T-helper 17 cell (primary cell): ENCODE measurements around the gene ZSCAN4. TPM values are rescaled to one million over a fixed set of nuclear protein-coding genes. Genes with fewer than 3 reads are reported as not detected.
A peak's percentile ranks its signal among the peaks of the same experiment; 100 is the strongest.

Experiments
- ATAC-seq: fragments of 150-1000 bp; cut with Tn5 transposase; 2 replicates; pipeline ENCODE4 v1.10.0; 2021; ENCODE audit warnings: mild to moderate bottlenecking, moderate library complexity
- DNase-seq, 3 donors: peaks; one replicate each; pipeline versions ENCODE4 v3.0.0 to v3.0.0-alpha.2; 2020 to 2021
- H3K9me3 ChIP-seq: one replicate; pipeline ENCODE4 v1.7.0; 2013; ENCODE audit warnings: low read length, mild to moderate bottlenecking; ENCODE audit not compliant: control insufficient read depth, poor library complexity, severe bottlenecking
- H3K27ac Mint-ChIP-seq: one replicate; pipeline ENCODE4 v1.8.0; 2022; ENCODE audit warnings: mild to moderate bottlenecking, moderate library complexity, mixed read lengths
- H3K27me3 Mint-ChIP-seq: one replicate; pipeline ENCODE4 v1.8.0; 2022; ENCODE audit warnings: mixed read lengths
- H3K36me3 Mint-ChIP-seq: one replicate; pipeline ENCODE4 v1.8.0; 2022; ENCODE audit warnings: low read depth, mixed read lengths
- H3K4me1 Mint-ChIP-seq: one replicate; pipeline ENCODE4 v1.8.0; 2022; ENCODE audit warnings: mild to moderate bottlenecking, mixed read lengths
- H3K4me3 Mint-ChIP-seq: one replicate; pipeline ENCODE4 v1.8.0; 2022; ENCODE audit warnings: mild to moderate bottlenecking, moderate library complexity, mixed read lengths
- total RNA-seq, 4 donors: library from RNA in 2 of 4; stranded (reverse) in 2 of 4; gene quantifications; one replicate each; pipeline ENCODE4 v1.2.3 and lab custom pipeline; 2022 to 2026

ZSCAN4 gene
- total RNA-seq, 2 donors from 2014 or later: not detected

DNA sequence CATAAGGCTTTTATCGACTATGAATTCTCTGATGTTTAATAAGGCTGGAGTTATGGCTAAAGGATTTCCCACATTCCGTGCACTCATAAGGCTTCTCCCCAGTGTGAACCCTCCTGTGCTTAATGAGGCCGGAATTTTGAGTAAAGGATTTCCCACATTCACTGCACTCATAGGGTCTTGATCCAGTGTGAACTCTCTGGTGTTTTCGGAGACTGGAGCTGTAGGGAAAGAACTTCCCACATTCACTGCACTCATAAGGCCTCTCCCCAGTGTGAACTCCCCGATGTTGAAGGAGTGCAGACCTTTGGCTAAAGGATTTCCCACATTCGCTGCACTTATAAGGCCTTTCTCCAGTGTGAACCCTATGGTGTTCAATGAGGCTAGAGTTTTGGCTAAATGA, 32.9 kb downstream of the ZSCAN4 start:
- H3K27me3 Mint-ChIP-seq: no peaks in the 10 kb centered on the region
- peaks cover 11% of the 10 kb centered on the region for H3K36me3 Mint-ChIP-seq
- ATAC-seq (no peak), DNase-seq (no peak)
- no peaks in the 10 kb centered on the region for H3K4me1 Mint-ChIP-seq
- peaks cover 19% of the 10 kb centered on the region for H3K9me3 ChIP-seq
- H3K27ac Mint-ChIP-seq: no peak overlapping the region
- H3K4me3 Mint-ChIP-seq: no peak overlapping the region

DNA sequence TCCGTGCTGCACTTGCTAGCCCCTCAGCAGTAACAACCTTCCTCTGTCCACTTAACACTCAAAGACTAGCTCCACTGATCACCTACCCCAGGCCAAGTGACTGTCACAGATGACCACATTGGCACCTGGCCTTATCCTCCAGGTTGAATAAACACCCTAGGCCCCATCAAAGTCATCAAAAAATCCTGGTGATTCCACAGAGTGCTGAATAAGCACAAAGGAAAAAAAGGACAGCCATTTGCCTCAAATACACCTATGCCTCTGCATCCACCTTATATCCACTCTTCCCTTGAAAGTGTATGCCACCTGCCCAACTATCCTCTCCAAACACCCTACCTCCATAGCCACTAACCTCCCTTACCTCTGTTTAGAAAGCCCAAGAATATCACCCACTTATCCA, 37.6 kb downstream of the ZSCAN4 start:
- ATAC-seq (no peak), DNase-seq (no peak)
- H3K4me1 Mint-ChIP-seq: no peaks in the 10 kb centered on the region
- H3K27me3 Mint-ChIP-seq: no peaks in the 10 kb centered on the region
- no peak overlapping the region for H3K27ac Mint-ChIP-seq
- H3K36me3 Mint-ChIP-seq: peaks cover 5% of the 10 kb centered on the region
- H3K4me3 Mint-ChIP-seq: no peak overlapping the region
- peaks cover 25% of the 10 kb centered on the region for H3K9me3 ChIP-seq

DNA sequence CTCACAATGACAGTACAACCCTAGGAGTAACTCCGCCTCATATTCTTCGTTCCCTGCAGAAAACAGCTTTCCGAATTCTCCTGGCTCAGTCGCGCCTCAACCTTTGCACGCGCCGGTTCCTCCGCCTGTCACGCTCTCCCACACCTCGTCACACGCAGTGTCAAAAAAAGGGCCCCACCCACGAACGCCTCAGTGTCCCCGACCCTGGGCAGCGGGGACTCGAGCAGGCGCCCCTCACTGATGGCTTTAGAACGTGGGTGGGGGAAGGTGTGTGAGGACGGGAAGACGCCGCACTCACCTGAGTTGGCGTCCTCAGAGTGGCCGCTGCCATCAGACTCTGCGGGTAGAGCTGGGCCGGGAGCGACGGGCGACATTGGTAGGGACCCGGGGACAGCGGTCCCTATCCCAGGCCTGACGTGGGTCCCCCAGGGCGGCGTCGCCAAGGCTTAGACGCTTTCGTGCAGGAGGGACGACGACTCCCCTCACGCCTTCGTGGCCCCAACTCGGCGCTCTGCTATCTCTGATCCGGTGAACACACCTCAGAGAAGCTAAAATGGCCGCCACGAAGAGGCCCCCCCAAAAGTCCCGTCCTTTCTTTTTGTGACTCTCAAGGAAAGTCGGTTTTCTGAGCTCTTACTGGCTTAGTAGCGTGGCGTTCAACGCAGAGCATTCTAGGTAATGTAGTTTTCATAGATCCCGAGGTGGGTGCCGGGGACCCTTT, 40.1 kb downstream of the ZSCAN4 start, which contains the start of gene ZNF154:
ZNF154 (minus strand) TSS at position 564 of the 721 bp plus-strand sequence; CDS start at position 331, 233 bp downstream.
- H3K36me3 Mint-ChIP-seq: peaks cover 3% of the 10 kb centered on the region
- peak within 1 kb of the TSS; percentile 86 for H3K4me3 Mint-ChIP-seq
- H3K9me3 ChIP-seq: peaks cover 23% of the 10 kb centered on the region
- peak in 2 of 3 donors; percentile 22 to 25 for DNase-seq
- H3K4me1 Mint-ChIP-seq: no peaks in the 10 kb centered on the region
- H3K27me3 Mint-ChIP-seq: no peaks in the 10 kb centered on the region
- H3K27ac Mint-ChIP-seq: peak within 1 kb of the TSS; percentile 90
- ATAC-seq: peak; percentile 92

DNA sequence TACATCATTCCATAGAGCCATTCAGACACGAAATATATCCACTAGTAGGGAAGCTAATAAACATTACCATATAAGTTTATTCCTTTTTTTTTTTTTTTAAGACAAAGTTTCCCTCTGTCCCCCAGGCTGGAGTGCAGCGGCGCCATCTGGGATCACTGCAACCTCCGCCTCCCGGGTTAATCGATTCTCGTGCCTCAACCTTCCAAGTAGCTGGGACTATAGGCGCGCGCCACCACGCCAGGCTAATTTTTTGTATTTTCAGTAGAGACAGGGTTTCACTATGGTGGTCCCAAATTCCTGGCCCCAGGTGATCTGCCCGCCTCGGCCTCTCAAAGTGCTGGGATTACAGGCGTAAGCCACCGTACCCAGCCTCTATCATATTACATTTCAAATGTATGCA, 40.9 kb downstream of the ZSCAN4 start:
- DNase-seq (no peak), ATAC-seq (no peak)
- Mint-ChIP-seq H3K4me3 (peak overlapping the region; percentile 86), H3K27me3 (no peaks in the 10 kb centered on the region), H3K27ac (peak overlapping the region; percentile 90), H3K36me3 (no peaks in the 10 kb centered on the region), H3K4me1 (no peaks in the 10 kb centered on the region)
- peaks cover 21% of the 10 kb centered on the region for H3K9me3 ChIP-seq

DNA sequence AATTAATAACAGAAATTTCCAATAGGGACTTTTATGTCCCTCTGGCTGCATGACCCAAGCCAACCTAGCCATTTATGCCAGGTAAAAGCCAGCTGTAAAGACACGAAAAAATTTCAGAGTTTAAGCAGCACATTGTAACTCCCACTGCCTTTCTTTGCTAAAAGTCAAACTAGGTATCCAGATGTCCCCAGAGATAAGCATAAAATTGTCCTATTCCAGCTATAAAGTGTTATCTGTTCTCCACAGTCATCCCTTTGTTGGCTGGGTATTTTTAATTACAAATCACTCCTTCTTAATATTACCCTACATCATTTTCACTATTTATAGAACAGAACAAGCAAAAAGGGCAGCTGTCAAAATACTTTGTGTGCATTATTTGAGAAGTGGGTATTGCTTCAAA, 43.5 kb downstream of the ZSCAN4 start:
- Mint-ChIP-seq H3K27me3 (no peaks in the 10 kb centered on the region), H3K4me3 (no peak overlapping the region), H3K36me3 (peaks cover 2% of the 10 kb centered on the region), H3K4me1 (no peaks in the 10 kb centered on the region), H3K27ac (no peak overlapping the region)
- DNase-seq: no peak
- peaks cover 21% of the 10 kb centered on the region for H3K9me3 ChIP-seq
- no peak for ATAC-seq

DNA sequence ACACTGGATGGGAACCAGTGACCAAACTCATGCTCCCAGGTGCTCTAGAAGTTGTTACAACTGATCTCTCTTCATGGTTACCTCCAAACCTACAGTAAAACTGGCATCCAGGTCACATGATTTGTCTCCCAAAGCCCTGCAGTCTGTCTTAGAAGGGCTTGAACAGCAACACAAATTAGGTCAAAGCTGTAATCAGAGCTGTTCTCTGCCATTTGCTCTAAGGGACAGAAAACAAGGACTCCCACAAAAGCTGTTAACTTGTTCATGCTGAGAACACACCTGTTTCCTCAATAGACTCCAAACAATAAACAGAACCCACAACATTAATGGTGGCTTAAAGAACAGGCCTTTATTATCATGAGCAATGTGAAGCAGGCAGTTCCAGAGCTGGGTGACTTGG, 50.7 kb downstream of the ZSCAN4 start:
- Mint-ChIP-seq H3K4me3 (no peak overlapping the region), H3K27ac (no peak overlapping the region), H3K27me3 (no peaks in the 10 kb centered on the region), H3K4me1 (no peaks in the 10 kb centered on the region), H3K36me3 (peaks cover 10% of the 10 kb centered on the region)
- ATAC-seq (no peak), DNase-seq (no peak)
- peaks cover 47% of the 10 kb centered on the region for H3K9me3 ChIP-seq

DNA sequence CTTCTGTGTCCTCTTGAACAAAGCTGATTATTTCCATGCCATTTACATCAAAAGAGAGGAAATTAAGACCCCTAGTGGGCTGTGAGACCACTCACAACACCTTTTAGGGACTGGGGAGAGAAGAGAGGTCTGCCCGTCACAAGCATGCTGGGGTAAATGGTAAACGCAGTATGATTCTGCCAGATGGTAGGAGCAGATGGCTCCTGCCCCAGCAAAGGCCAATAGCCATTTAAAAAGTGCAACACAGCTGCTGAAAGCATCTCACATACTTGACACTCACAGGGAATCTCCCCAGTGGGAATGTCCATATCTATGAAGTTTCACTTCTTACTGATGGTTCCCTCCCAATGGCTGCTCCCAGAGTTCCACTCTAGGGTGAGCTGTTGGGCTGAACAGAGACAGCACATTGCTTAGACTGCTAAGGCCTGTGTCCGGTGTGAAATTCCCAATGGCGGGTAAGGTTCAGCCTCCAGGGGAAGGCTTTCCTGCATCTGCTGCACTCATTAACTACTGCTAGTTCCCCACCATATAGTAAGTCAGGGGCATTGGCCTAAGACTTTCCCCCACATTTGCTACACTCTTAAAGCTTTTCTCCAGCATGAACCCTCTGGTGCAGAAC, 51.3 kb downstream of the ZSCAN4 start:
- peaks cover 42% of the 10 kb centered on the region for H3K9me3 ChIP-seq
- Mint-ChIP-seq H3K27ac (no peak overlapping the region), H3K36me3 (peaks cover 10% of the 10 kb centered on the region), H3K27me3 (no peaks in the 10 kb centered on the region), H3K4me1 (no peaks in the 10 kb centered on the region), H3K4me3 (no peak overlapping the region)
- DNase-seq: no peak
- no peak for ATAC-seq

DNA sequence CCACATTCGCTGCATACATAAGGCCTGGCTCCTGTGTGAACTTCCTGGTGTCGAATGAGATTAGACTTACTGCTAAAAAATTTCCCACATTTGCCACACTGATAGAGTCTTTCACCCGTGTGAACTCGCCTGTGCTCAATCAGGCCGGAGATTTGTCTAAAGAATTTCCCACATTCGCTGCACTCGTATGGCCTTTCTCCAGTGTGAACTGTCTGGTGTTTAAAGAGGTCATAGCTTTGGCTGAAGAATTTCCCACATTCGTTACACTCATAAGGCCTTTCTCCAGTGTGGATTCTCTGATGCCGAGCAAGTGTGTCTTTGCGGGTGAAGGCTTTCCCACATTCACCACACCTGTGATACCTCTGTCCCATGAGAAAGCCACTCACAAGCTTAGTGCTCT, 52.1 kb downstream of the ZSCAN4 start:
- H3K4me1 Mint-ChIP-seq: no peaks in the 10 kb centered on the region
- peaks cover 10% of the 10 kb centered on the region for H3K36me3 Mint-ChIP-seq
- H3K27ac Mint-ChIP-seq: no peak overlapping the region
- peaks cover 40% of the 10 kb centered on the region for H3K9me3 ChIP-seq
- no peak for ATAC-seq
- no peak for DNase-seq
- no peak overlapping the region for H3K4me3 Mint-ChIP-seq
- no peaks in the 10 kb centered on the region for H3K27me3 Mint-ChIP-seq

Other genes with a start within 250 kb of the ZSCAN4 start
- gene ZNF749, start 233.6 kb upstream of the ZSCAN4 start, total RNA-seq: 1 to 10 TPM; 5.9 to 9.8 TPM
- gene VN1R1, start 211.8 kb upstream of the ZSCAN4 start, total RNA-seq: not detected
- gene ZNF772, start 191.4 kb upstream of the ZSCAN4 start, total RNA-seq: 1 to 10 TPM; 1.4 to 1.5 TPM
- gene ZNF419, start 181.2 kb upstream of the ZSCAN4 start, total RNA-seq: 1 to 10 TPM; 6.8 to 7.0 TPM
- gene ZNF773, start 169.0 kb upstream of the ZSCAN4 start, total RNA-seq: 1 to 10 TPM; 5.0 to 8.1 TPM
- gene ZNF549, start 141.6 kb upstream of the ZSCAN4 start, total RNA-seq: 1 to 10 TPM; 7.4 to 7.9 TPM
- gene ZNF550, start 109.1 kb upstream of the ZSCAN4 start, total RNA-seq: 10 to 100 TPM in 1 of 2 donors, 1 to 10 TPM in 1; 8.5 to 12.2 TPM
- gene ZNF416, start 90.0 kb upstream of the ZSCAN4 start, total RNA-seq: 1 to 10 TPM; 3.9 to 4.7 TPM
- gene ZIK1, start 84.8 kb upstream of the ZSCAN4 start, total RNA-seq: 1 to 10 TPM; 2.9 to 4.3 TPM
- gene ZNF530, start 69.0 kb upstream of the ZSCAN4 start, total RNA-seq: 1 to 10 TPM; 2.5 to 4.4 TPM
- gene ZNF134, start 54.7 kb upstream of the ZSCAN4 start, total RNA-seq: 10 to 100 TPM; 20.9 to 22.7 TPM
- 10 to 100 TPM; 27.7 to 33.7 TPM for gene ZNF211, start 35.8 kb upstream of the ZSCAN4 start, total RNA-seq
- gene ZNF551, start 13.0 kb downstream of the ZSCAN4 start, total RNA-seq: 10 to 100 TPM in 1 of 2 donors, 1 to 10 TPM in 1; 9.2 to 13.9 TPM
- 10 to 100 TPM in 1 of 2 donors, 1 to 10 TPM in 1; 1.9 to 20.0 TPM for gene ZNF154, start 40.3 kb downstream of the ZSCAN4 start, total RNA-seq
- 1 to 10 TPM; 7.4 to 9.2 TPM for gene ZNF671, start 58.7 kb downstream of the ZSCAN4 start, total RNA-seq
- 10 to 100 TPM; 12.4 to 13.6 TPM for gene ZNF776, start 77.9 kb downstream of the ZSCAN4 start, total RNA-seq
- 10 to 100 TPM; 34.8 to 37.7 TPM for gene ZNF586, start 100.7 kb downstream of the ZSCAN4 start, total RNA-seq
- gene ZNF552, start 146.0 kb downstream of the ZSCAN4 start, total RNA-seq: 10 to 100 TPM; 11.8 to 12.8 TPM
- 10 to 100 TPM; 19.0 to 23.3 TPM for gene ZNF587B, start 161.4 kb downstream of the ZSCAN4 start, total RNA-seq
- 10 to 100 TPM; 44.1 to 50.4 TPM for gene ZNF587, start 180.9 kb downstream of the ZSCAN4 start, total RNA-seq
- 10 to 100 TPM; 23.4 to 37.1 TPM for gene ZNF814, start 220.1 kb downstream of the ZSCAN4 start, total RNA-seq
- 10 to 100 TPM; 28.0 to 29.6 TPM for gene ZNF417, start 247.7 kb downstream of the ZSCAN4 start, total RNA-seq